HL-60 (cell line): ENCODE measurements around the gene ZBTB5.

Source experiments
- CTCF ChIP-seq: IDR thresholded peaks from one replicate; pipeline ENCODE4 v1.5.1; 2011; ENCODE audit warnings: low read length, control low read depth, inconsistent platforms; ENCODE audit not compliant: insufficient read depth
- GABPA ChIP-seq: IDR thresholded peaks from 2 replicates; pipeline ENCODE4 v1.6.1; 2012; ENCODE audit warnings: low read depth
- POLR2AphosphoS5 ChIP-seq: IDR thresholded peaks from 2 replicates; pipeline ENCODE4 v1.6.1; 2012; ENCODE audit warnings: low read depth
- REST ChIP-seq: IDR thresholded peaks from 2 replicates; pipeline ENCODE4 v1.6.1; 2012; ENCODE audit warnings: low read depth; ENCODE audit not compliant: insufficient replicate concordance
- SPI1 ChIP-seq: IDR thresholded peaks from 2 replicates; pipeline ENCODE4 v1.6.1; 2012; ENCODE audit warnings: low read depth, mild to moderate bottlenecking, borderline replicate concordance

DNA sequence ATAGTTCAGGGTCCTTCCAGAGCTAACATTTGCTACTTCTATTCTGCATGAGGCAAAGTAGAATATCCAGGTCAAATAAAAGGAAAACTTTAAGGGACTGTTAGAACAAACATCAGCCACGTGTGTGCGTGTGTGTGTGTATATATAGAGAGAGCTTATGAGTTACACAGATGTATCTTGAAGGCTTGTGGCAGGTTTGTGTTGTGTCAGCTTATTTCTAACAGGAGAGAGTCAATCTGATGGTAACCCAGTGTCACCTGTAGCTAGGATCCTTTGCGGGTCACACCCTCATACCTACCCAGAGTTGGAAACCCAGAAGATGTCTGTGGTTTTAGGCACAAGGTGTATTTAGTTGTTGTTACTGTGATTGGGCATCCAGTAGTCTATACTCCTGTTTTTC is 33.2 kb upstream of the ZBTB5 start:
- TF ChIP-seq CTCF (no peak), REST (no peak), POLR2AphosphoS5 (no peak), GABPA (no peak), SPI1 (no peak)
